ENCODE data around the gene CHKA. TPM values are rescaled to one million over a fixed set of nuclear protein-coding genes. Genes with fewer than 3 reads are reported as not detected.

CHKA gene
- total RNA-seq, 1 experiment from 2014 or later, result 136 TPM

DNA sequence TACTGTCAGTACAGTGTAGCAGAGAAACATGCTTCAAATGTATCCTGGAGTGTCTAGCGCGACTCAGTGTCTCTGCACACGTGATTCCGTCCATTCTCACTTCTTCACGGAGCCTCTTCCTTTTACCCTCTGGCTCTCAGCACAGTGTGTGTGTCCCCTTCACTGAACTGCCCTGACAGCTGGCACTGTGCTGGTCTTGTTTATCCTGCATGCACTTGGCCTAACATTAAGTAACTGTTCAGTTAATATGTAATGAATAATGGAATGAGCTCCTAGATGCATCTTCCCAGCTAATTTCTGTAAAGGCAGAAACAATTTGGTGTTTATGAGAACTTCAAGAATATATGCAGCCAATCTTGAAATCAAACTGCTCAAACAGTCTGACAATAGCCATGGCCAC is 47.5 kb upstream of the CHKA start:
- in situ Hi-C loops (cut with HindIII; ENCODE audit: low pct_unique_long_range_greater_than_20kb, low sequenced_read_pairs), result no loop called here
- ATAC-seq (no peak), DNase-seq (ENCODE audit: low read depth, low spot score) (no peak)
- TF ChIP-seq SIN3A (IDR thresholded peaks at IDR 0.05; ENCODE audit: borderline replicate concordance, insufficient read depth, low read depth, low read length) (no peak), TCF7L2 (IDR thresholded peaks at IDR 0.05; ENCODE audit: low read depth, low read length) (no peak), POLR2AphosphoS5 (IDR thresholded peaks at IDR 0.05; ENCODE audit: low read depth, low read length) (no peak)
- TF ChIP-seq, protein P1, sequence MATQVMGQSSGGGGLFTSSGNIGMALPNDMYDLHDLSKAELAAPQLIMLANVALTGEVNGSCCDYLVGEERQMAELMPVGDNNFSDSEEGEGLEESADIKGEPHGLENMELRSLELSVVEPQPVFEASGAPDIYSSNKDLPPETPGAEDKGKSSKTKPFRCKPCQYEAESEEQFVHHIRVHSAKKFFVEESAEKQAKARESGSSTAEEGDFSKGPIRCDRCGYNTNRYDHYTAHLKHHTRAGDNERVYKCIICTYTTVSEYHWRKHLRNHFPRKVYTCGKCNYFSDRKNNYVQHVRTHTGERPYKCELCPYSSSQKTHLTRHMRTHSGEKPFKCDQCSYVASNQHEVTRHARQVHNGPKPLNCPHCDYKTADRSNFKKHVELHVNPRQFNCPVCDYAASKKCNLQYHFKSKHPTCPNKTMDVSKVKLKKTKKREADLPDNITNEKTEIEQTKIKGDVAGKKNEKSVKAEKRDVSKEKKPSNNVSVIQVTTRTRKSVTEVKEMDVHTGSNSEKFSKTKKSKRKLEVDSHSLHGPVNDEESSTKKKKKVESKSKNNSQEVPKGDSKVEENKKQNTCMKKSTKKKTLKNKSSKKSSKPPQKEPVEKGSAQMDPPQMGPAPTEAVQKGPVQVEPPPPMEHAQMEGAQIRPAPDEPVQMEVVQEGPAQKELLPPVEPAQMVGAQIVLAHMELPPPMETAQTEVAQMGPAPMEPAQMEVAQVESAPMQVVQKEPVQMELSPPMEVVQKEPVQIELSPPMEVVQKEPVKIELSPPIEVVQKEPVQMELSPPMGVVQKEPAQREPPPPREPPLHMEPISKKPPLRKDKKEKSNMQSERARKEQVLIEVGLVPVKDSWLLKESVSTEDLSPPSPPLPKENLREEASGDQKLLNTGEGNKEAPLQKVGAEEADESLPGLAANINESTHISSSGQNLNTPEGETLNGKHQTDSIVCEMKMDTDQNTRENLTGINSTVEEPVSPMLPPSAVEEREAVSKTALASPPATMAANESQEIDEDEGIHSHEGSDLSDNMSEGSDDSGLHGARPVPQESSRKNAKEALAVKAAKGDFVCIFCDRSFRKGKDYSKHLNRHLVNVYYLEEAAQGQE (IDR thresholded peaks at IDR 0.05; ENCODE audit: insufficient read depth in 1 of 2, low read depth in 2 of 2, low read length in 1 of 2), result no peak
- TF ChIP-seq, protein P2, sequence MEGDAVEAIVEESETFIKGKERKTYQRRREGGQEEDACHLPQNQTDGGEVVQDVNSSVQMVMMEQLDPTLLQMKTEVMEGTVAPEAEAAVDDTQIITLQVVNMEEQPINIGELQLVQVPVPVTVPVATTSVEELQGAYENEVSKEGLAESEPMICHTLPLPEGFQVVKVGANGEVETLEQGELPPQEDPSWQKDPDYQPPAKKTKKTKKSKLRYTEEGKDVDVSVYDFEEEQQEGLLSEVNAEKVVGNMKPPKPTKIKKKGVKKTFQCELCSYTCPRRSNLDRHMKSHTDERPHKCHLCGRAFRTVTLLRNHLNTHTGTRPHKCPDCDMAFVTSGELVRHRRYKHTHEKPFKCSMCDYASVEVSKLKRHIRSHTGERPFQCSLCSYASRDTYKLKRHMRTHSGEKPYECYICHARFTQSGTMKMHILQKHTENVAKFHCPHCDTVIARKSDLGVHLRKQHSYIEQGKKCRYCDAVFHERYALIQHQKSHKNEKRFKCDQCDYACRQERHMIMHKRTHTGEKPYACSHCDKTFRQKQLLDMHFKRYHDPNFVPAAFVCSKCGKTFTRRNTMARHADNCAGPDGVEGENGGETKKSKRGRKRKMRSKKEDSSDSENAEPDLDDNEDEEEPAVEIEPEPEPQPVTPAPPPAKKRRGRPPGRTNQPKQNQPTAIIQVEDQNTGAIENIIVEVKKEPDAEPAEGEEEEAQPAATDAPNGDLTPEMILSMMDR (IDR thresholded peaks at IDR 0.05), result no peak
- ChIA-PET CTCF (interaction anchor here (0.5 kb wide), 1 partner anchor 48 kb away, joined by 3 read pairs; no protein-coding TSS in a partner anchor), POLR2A (interaction anchor here (0.7 kb wide), 1 partner anchor 54 kb away, joined by 3 read pairs; no protein-coding TSS in a partner anchor)
- Histone ChIP-seq H3K4me3 (ENCODE audit: low read depth in 2 of 2, low read length in 2 of 2) (no peak overlapping the region), H3K27me3 (ENCODE audit: control insufficient read depth, insufficient read depth, low read length) (no peaks in the 10 kb centered on the region), H3K27ac (ENCODE audit: low read length) (no peak overlapping the region), H3K4me1 (ENCODE audit: control insufficient read depth, insufficient read depth, low read length) (no peaks in the 10 kb centered on the region), H3K36me3 (ENCODE audit: control insufficient read depth, insufficient read depth, low read length) (peaks cover 42% of the 10 kb centered on the region), H3K9me3 (ENCODE audit: control insufficient read depth, insufficient read depth, low read depth, low read length) (no peaks in the 10 kb centered on the region)
- intact Hi-C loops (cut with micrococcal nuclease; ENCODE audit: unreplicated experiment), result no loop called here
- TSS peak; percentile 35 for BruUV-seq (replicated peaks)

GRCh38 chr11:68167474-68167873 is 46.3 kb upstream of the CHKA start:
- H3K27me3 ChIP-seq (ENCODE audit: control insufficient read depth, insufficient read depth, low read length), result no peaks in the 10 kb centered on the region
- in situ Hi-C loops (cut with HindIII; ENCODE audit: low pct_unique_long_range_greater_than_20kb, low sequenced_read_pairs) (no loop called here), intact Hi-C loops (cut with micrococcal nuclease; ENCODE audit: unreplicated experiment) (no loop called here)
- TF ChIP-seq, protein P2 (IDR thresholded peaks at IDR 0.05), result no peak
- no peak for TF ChIP-seq POLR2AphosphoS5 (IDR thresholded peaks at IDR 0.05; ENCODE audit: low read depth, low read length)
- TF ChIP-seq, protein P1 (IDR thresholded peaks at IDR 0.05; ENCODE audit: insufficient read depth in 1 of 2, low read depth in 2 of 2, low read length in 1 of 2), result no peak
- POLR2A ChIA-PET, result no interaction called here
- no peaks in the 10 kb centered on the region for H3K9me3 ChIP-seq (ENCODE audit: control insufficient read depth, insufficient read depth, low read depth, low read length)
- H3K36me3 ChIP-seq (ENCODE audit: control insufficient read depth, insufficient read depth, low read length), result peaks cover 42% of the 10 kb centered on the region
- H3K4me3 ChIP-seq (ENCODE audit: low read depth in 2 of 2, low read length in 2 of 2), result no peak overlapping the region
- ATAC-seq (no peak), DNase-seq (ENCODE audit: low read depth, low spot score) (no peak)
- H3K27ac ChIP-seq (ENCODE audit: low read length), result no peak overlapping the region
- CTCF ChIA-PET, result no interaction called here
- BruUV-seq (replicated peaks), result no TSS peak
- H3K4me1 ChIP-seq (ENCODE audit: control insufficient read depth, insufficient read depth, low read length), result no peaks in the 10 kb centered on the region

Measured in Panc1 (cell line).